ENCODE data around the gene KIAA0586. TPM values are rescaled to one million over a fixed set of nuclear protein-coding genes. Genes with fewer than 3 reads are reported as not detected.
A peak's percentile ranks its signal among the peaks of the same experiment; 100 is the strongest.

Gene KIAA0586
- total RNA-seq, 1 experiment from 2014 or later, result 26.2 TPM

- H3K4me3 Mint-ChIP-seq (ENCODE audit: unreplicated experiment), result peak within 1 kb of the TSS; percentile 64
- intact Hi-C loops (cut with micrococcal nuclease), result no loop called here
- no peaks in the 10 kb centered on the region for H3K9me3 Mint-ChIP-seq (ENCODE audit: unreplicated experiment)
- no peaks in the 10 kb centered on the region for H3K4me1 Mint-ChIP-seq (ENCODE audit: insufficient read depth, unreplicated experiment)
- POLR2A ChIA-PET, result interaction anchor here (0.6 to 1.9 kb wide), 5 partner anchors 14 to 282 kb away, joined by 3 to 10 read pairs (median 4); partner anchors contain the start of genes KIAA0586 and TIMM9
- DNase-seq (ENCODE audit: unreplicated experiment), result peak; percentile 45
- CTCF ChIA-PET, result interaction anchor here (0.5 to 2.5 kb wide), 11 partner anchors 10 to 1986 kb away, joined by 3 to 10 read pairs (median 3); no protein-coding TSS in a partner anchor
- H3K27ac Mint-ChIP-seq (ENCODE audit: low read depth, unreplicated experiment), result no peak within 1 kb of the TSS
- BruUV-seq (replicated peaks), result no TSS peak
- H3K36me3 Mint-ChIP-seq (ENCODE audit: insufficient read depth, unreplicated experiment), result peaks cover 4% of the 10 kb centered on the region
- no peaks in the 10 kb centered on the region for H3K27me3 Mint-ChIP-seq (ENCODE audit: insufficient read depth, unreplicated experiment)
- TF ChIP-seq, protein P1, sequence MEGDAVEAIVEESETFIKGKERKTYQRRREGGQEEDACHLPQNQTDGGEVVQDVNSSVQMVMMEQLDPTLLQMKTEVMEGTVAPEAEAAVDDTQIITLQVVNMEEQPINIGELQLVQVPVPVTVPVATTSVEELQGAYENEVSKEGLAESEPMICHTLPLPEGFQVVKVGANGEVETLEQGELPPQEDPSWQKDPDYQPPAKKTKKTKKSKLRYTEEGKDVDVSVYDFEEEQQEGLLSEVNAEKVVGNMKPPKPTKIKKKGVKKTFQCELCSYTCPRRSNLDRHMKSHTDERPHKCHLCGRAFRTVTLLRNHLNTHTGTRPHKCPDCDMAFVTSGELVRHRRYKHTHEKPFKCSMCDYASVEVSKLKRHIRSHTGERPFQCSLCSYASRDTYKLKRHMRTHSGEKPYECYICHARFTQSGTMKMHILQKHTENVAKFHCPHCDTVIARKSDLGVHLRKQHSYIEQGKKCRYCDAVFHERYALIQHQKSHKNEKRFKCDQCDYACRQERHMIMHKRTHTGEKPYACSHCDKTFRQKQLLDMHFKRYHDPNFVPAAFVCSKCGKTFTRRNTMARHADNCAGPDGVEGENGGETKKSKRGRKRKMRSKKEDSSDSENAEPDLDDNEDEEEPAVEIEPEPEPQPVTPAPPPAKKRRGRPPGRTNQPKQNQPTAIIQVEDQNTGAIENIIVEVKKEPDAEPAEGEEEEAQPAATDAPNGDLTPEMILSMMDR (IDR thresholded peaks at IDR 0.05; ENCODE audit: unreplicated experiment), result peak; percentile 68
These were observed 31.4 kb upstream of the KIAA0586 start, which contains the start of gene TOMM20L for GRCh38 chr14:58395812-58396788. Gene TOMM20L (plus strand): TSS chr14:58395930. CDS start chr14:58395958, 28 bp downstream.

GRCh38 chr14:58397156-58397555, 30.4 kb upstream of the KIAA0586 start:
- POLR2A ChIA-PET, result interaction anchor here (1.9 kb wide), 1 partner anchor 28 kb away, joined by 6 read pairs; no protein-coding TSS in a partner anchor

DNA sequence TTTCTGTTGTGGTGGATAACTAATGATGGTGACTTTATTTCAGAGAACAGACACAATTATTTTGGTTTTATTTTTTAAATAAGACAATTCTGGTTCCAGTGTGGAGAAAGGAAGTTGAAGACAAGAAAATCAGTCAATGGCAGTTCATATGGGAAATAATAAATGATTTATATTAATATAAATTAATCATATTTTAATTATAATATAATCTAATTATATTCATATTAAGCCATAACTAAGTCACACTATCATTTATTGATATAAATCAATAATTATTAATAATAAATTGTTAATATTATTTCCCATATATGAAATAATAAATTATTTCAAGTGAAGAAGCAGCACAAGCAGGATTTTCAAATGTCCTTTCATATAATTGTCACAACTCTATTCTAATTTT, 29.0 kb upstream of the KIAA0586 start:
- Mint-ChIP-seq H3K27ac (ENCODE audit: low read depth, unreplicated experiment) (no peak overlapping the region), H3K27me3 (ENCODE audit: insufficient read depth, unreplicated experiment) (no peaks in the 10 kb centered on the region), H3K4me1 (ENCODE audit: insufficient read depth, unreplicated experiment) (no peaks in the 10 kb centered on the region), H3K9me3 (ENCODE audit: unreplicated experiment) (no peaks in the 10 kb centered on the region), H3K36me3 (ENCODE audit: insufficient read depth, unreplicated experiment) (peaks cover 11% of the 10 kb centered on the region), H3K4me3 (ENCODE audit: unreplicated experiment) (no peak overlapping the region)
- CTCF ChIA-PET, result interaction anchor here (0.7 kb wide), 2 partner anchors 17 to 34 kb away, joined by 3 read pairs; no protein-coding TSS in a partner anchor
- intact Hi-C loops (cut with micrococcal nuclease), result no loop called here
- no TSS peak for BruUV-seq (replicated peaks)
- POLR2A ChIA-PET, result no interaction called here
- DNase-seq (ENCODE audit: unreplicated experiment), result no peak
- TF ChIP-seq, protein P1 (IDR thresholded peaks at IDR 0.05; ENCODE audit: unreplicated experiment), result no peak

More at GRCh38 chr14:58397156-58397555, 30.4 kb upstream of the KIAA0586 start:
- intact Hi-C loops (cut with micrococcal nuclease), result no loop called here
- no peak for DNase-seq (ENCODE audit: unreplicated experiment)
- TF ChIP-seq, protein P1 (IDR thresholded peaks at IDR 0.05; ENCODE audit: unreplicated experiment), result no peak
- Mint-ChIP-seq H3K27ac (ENCODE audit: low read depth, unreplicated experiment) (no peak overlapping the region), H3K4me1 (ENCODE audit: insufficient read depth, unreplicated experiment) (no peaks in the 10 kb centered on the region), H3K36me3 (ENCODE audit: insufficient read depth, unreplicated experiment) (peaks cover 6% of the 10 kb centered on the region), H3K4me3 (ENCODE audit: unreplicated experiment) (no peak overlapping the region), H3K27me3 (ENCODE audit: insufficient read depth, unreplicated experiment) (no peaks in the 10 kb centered on the region), H3K9me3 (ENCODE audit: unreplicated experiment) (no peaks in the 10 kb centered on the region)
- CTCF ChIA-PET, result interaction anchor here (0.9 to 1.1 kb wide), 2 partner anchors 21 to 35 kb away, joined by 3 to 4 read pairs; no protein-coding TSS in a partner anchor
- BruUV-seq (replicated peaks), result no TSS peak

- no peak for DNase-seq (ENCODE audit: unreplicated experiment)
- Mint-ChIP-seq H3K27me3 (ENCODE audit: insufficient read depth, unreplicated experiment) (no peaks in the 10 kb centered on the region), H3K27ac (ENCODE audit: low read depth, unreplicated experiment) (no peak overlapping the region), H3K9me3 (ENCODE audit: unreplicated experiment) (no peaks in the 10 kb centered on the region), H3K36me3 (ENCODE audit: insufficient read depth, unreplicated experiment) (peaks cover 11% of the 10 kb centered on the region), H3K4me3 (ENCODE audit: unreplicated experiment) (no peak overlapping the region), H3K4me1 (ENCODE audit: insufficient read depth, unreplicated experiment) (no peaks in the 10 kb centered on the region)
- intact Hi-C loops (cut with micrococcal nuclease), result no loop called here
- ChIA-PET CTCF (interaction anchor here (0.7 kb wide), 2 partner anchors 17 to 55 kb away, joined by 3 to 4 read pairs; no protein-coding TSS in a partner anchor), POLR2A (no interaction called here)
- BruUV-seq (replicated peaks), result no TSS peak
- TF ChIP-seq, protein P1 (IDR thresholded peaks at IDR 0.05; ENCODE audit: unreplicated experiment), result no peak
These were observed 28.6 kb upstream of the KIAA0586 start for GRCh38 chr14:58398895-58399294.

All from MCF 10A (cell line).